Stimulated activated CD4-positive, alpha-beta T cell treated with anti-CD3 and anti-CD28 coated beads, Interleukin-2, amount 100 ng/mL, for 24 hours (primary cell): Measurements from ENCODE around the gene STK17A.
"Not testable (repeated sequence)": the region's sequence is repeated elsewhere in the genome, so short reads cannot be mapped to it uniquely, and the experiment has no call there.

Experiments
- DNase-seq, 2 donors: peaks; one replicate each; pipeline ENCODE4 v3.0.0-alpha.2; 2020

The STK17A gene

GRCh38 chr7:43569424-43569823 is 13.5 kb upstream of the STK17A start:
- no peak for DNase-seq

- no peak for DNase-seq
Measured at GRCh38 chr7:43570688-43571365, 12.1 kb upstream of the STK17A start.

- peak; percentile 22 to 37 for DNase-seq
Measured at GRCh38 chr7:43572516-43573049, 10.3 kb upstream of the STK17A start.

DNA sequence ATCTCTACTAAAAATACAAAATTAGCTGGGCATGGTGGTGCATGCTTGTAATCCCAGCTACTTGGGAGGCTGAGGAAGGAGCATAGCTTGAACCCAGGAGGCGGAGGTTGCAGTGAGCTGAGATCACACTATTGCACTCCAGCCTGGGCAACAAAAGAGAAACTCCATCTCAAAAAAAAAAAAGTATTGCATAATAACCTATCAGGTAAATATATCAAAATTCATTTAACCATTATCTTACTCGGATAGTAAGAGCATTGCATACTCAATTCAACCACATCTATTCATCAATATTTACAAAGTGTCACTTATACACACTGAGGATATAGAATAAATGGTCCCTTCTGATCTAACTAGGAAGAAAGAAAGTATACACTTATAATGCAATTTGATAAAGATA is 9.1 kb upstream of the STK17A start:
- DNase-seq = not testable (repeated sequence)

- no peak for DNase-seq
Measured at GRCh38 chr7:43575506-43575905, 7.4 kb upstream of the STK17A start.

DNA sequence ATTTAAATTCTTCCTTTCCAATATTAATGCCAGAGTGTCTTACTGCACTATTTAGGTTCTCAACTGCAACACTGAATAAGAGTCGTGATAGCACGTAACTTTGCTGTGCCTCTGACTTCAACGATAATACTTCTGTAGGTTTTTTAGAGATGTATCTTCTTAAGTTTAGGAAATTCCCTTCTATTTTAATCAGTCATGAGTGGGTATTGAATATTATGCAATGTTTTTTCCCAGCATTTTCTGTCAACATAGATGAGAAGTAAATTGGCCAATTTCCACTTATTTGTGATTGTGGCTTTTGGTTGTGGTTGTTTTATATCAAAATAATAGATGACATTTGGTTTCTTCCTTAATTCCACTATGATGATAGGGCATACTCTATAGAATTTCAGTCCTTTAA is 6.7 kb upstream of the STK17A start:
- no peak for DNase-seq

DNA sequence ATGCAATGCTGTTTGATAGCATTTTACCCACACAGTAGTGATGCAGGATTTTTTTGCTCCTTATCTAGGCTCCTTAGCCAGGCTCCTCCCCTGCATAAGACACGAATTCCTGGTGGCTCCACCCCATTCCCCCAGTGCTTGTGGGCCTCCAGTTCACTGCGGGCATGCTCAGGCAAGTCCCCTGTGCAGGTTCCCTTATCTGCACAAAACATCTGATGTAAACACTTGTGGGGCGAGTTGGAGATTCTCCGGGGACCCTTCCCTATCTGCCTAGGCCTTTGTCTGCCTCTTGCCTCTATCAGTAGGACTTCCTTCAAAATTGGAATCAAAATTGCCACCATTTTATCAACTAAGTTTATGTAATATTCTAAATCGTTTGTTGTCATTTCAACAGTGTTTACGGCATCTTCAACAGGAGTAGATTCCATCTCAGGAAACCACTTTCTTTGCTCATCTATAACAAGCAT is 5.4 kb upstream of the STK17A start:
- no peak for DNase-seq

GRCh38 chr7:43583424-43584194 is 701 bp downstream of the STK17A start:
- DNase-seq = peak; percentile 71

DNA sequence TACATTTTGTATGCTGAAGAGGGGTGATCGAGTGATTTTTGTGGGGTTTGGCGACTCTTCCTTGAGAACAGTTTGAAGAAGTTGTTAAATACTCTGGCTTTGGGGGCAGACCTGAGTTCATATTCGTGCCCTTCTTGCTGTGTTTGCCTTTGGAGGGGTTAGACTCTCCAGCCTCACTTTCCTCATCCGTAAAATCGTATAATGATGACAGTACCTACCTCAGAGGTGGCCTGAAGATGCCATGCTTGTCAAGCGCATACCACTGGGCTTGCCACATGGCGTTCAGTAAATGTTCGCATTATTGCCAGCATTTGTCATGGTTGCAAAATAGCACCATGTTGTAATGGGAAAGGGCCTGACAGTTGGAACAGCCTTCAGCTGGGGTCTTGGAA is 1.3 kb downstream of the STK17A start:
- DNase-seq = peak; percentile 27 to 37

DNA sequence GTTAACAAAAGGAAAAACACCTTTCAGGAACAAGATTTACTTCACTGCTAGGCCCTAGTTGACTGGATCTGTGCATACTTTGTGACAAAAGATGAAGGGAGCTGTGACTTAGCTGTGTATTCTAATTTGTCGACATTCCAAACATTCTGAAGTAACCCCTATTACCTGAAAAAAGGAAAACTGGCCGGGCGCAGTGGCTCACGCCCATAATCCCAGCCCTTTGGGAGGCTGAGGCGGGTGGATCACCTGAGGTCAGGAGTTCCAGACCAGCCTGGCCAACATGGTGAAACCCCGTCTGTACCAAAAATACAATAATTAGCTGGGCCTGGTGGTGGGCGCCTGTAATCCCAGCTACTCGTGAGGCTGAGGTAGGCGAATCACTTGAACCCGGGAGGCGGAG is 1.8 kb downstream of the STK17A start:
- DNase-seq = not testable (repeated sequence)

GRCh38 chr7:43585562-43585961 is 2.7 kb downstream of the STK17A start:
- DNase-seq = no peak

DNA sequence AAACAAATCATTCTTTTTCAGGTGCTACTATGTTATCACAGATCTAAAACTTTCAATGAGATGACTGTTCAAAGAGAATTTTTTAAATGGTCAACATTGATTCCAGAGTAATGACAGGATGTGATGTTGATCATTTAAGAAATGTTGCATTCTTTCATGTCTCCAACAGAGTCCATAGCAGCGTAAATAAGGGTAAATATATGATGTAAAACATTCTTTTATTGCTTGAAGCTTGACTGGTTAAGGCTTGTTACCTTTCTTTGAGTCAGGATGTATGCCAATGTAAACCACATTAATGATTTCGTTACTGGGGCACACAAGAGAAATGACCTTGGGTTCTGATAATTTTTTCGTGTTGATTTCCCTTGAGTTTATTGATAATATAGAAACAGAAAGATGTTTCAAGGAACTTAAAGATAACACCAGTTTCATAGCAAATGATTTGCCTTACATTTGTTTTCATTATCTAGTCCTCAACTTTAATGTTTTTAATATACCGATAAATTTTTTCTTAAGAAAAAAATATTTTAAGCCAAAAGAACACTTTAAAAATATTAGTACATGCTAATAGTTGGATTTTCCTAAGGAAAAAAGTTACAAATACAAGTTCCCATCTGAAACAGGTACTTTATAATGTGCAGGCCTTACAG is 3.5 kb downstream of the STK17A start:
- DNase-seq = no peak

DNA sequence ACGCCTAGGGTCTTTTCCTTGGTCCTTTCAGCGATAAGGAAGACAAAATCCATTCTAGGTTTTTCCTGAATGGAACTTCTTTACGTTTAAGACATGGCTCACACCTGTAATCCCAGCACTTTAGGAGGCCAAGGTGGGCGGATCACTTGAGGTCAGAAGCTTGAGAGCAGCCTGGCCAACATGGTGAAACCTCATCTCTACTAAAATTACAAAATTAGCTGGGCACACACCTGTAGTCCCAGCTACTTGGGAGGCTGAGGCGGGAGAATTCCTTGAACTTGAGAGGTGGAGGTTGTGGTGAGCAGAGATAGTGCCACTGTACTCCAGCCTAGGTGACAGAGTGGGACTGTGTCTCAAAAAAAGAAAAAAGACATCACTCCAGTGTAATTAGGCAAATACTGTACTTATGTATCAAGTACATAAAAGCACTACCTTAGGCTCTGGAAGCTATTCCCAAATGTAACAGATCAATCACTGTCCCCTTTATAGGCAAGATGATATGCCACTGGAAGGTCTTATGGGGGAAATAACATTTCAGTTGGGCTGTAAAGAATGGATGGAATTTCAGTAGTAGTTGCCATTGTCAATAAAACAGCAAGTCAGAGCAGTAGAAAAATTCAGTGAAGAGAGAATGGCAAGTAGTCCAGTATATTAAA is 5.7 kb downstream of the STK17A start:
- DNase-seq = no peak

- DNase-seq = no peak
Measured at GRCh38 chr7:43589133-43589478, 6.2 kb downstream of the STK17A start.

GRCh38 chr7:43589728-43590127 is 6.8 kb downstream of the STK17A start:
- no peak for DNase-seq

DNA sequence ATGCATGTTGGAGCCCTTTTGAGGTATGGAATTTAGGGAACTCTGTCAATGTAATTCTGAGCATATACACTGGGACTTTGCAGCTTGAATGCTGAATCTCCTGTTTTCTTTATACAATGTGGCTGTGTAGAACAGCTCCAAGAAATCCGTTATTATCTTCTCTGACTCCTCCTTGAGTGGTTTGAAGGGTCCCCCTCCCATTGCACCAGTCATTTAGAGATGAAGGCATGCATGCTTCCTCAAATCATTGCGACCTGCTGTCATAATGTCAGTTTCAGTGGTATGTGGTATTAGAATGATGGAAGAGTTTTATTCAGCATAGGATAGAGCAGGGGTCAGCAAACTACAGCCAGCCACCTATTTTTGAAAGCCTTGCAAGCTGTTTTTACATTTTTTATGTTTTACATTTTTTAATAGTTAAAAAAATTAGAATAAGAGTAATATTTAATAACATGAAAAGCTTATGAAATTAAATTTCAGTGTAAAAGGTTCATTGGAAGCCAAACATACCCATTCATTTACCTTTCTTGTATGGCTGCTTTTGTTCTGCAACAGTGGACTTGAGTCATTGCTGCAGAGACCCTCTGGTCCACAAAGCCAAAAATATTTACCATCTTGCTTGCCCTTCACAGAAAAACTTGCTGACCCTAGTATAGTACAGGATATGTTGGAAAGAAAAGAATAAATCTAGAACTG is 8.1 kb downstream of the STK17A start:
- peak; percentile 28 to 43 for DNase-seq

DNA sequence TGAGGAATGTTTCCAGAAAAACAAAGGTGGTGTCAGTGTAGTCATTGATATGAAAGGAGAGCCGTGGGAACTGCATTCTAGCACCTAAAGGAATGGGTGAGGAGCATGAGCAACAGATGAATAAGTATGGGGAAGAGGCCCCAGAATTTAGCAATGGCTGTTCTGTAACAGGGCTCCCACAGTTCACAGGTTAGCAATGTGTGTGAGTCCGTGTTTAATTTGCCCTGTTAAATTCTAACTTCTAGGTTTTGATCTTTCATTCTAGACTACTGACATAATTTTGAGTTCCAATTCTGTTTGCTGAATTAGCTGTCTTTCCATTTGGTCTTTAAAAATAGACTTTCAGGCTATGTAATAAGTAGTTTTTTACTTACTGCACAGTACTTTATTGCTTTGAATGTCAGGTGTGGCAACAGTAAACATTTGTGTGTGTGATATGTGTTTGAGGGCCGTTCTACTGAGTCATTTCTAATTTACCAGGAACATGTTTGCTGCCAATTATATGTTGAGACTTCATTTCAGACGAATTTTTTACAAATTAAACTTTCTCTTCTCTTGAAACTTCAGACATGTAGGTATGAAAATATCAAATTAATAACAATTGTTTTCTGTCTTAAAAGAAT is 8.8 kb downstream of the STK17A start:
- no peak for DNase-seq

- DNase-seq = no peak
Measured at GRCh38 chr7:43592326-43592725, 9.4 kb downstream of the STK17A start.

- no peak for DNase-seq
Measured at GRCh38 chr7:43593010-43593409, 10.1 kb downstream of the STK17A start.

- no peak for DNase-seq
Measured at GRCh38 chr7:43594020-43594419, 11.1 kb downstream of the STK17A start.

DNA sequence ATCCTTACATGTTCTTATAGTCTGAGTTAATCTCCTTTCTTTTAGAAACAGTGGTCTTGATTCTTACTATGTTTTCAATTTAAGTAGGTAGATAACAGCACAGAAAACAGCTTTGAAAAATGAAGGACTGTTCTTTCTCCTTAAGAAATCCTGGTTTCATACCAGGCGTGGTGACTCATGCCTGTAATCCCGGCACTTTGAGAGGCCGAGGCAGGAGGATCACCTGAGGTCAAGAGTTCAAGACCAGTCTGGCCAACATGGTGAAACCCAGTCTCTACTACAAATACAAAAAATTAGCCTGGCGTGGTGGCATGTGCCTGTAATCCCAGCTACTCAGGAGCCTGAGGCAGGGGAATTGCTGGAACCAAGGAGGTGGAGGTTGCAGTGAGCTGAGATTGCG is 13.5 kb downstream of the STK17A start:
- DNase-seq = not testable (repeated sequence)

GRCh38 chr7:43600056-43600455 is 17.1 kb downstream of the STK17A start:
- DNase-seq = no peak
